Suppressor macrophage treated with lipopolysaccharide for 1 hour (primary cell): ENCODE results near the gene FANCE.

Experiments
- DNase-seq, 3 donors: peaks; one replicate each; pipeline ENCODE4 v3.0.0-alpha.2; 2020 to 2022

Gene FANCE, protein sequence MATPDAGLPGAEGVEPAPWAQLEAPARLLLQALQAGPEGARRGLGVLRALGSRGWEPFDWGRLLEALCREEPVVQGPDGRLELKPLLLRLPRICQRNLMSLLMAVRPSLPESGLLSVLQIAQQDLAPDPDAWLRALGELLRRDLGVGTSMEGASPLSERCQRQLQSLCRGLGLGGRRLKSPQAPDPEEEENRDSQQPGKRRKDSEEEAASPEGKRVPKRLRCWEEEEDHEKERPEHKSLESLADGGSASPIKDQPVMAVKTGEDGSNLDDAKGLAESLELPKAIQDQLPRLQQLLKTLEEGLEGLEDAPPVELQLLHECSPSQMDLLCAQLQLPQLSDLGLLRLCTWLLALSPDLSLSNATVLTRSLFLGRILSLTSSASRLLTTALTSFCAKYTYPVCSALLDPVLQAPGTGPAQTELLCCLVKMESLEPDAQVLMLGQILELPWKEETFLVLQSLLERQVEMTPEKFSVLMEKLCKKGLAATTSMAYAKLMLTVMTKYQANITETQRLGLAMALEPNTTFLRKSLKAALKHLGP

DNA sequence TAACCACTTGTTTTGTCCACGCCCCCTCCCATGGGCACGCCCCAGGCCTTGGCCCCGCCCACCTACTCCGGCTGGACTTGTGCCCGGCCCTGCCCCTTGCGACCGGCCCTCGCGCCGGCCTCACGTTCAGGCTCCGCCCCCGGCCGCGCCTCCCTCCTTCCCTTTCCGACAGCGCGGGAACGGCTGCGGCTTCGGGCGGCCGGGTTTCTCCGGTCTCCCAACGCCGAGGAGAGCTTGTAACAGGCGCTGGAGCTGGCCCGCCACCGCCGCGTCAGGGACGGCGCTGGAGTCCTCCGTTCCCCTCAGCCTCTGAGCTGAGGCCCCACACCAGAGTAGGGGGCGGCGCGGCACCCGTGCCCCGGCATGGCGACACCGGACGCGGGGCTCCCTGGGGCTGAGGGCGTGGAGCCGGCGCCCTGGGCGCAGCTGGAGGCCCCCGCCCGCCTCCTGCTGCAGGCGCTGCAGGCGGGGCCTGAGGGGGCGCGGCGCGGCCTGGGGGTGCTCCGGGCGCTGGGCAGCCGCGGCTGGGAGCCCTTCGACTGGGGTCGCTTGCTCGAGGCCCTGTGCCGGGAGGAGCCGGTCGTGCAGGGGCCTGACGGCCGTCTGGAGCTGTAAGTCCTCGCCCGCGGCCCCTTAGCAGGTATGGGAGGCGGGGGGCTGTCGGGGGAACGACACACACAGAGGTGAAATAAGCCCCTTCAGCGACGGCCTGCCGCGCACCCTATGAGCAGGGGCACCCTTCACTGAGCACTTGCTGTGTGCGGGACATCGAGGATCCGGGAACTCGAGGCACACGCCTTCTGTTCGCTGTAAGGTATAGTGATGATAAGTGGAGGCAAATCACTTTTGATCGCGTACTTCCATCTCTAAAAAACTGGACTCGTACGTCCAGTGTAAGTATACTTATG is at the start of gene FANCE:
TSS of gene FANCE (plus strand) at position 156 of the 908 bp plus-strand sequence. CDS start at position 364, 208 bp downstream.
- DNase-seq: peak; percentile 95 to 99 (median 98)

DNA sequence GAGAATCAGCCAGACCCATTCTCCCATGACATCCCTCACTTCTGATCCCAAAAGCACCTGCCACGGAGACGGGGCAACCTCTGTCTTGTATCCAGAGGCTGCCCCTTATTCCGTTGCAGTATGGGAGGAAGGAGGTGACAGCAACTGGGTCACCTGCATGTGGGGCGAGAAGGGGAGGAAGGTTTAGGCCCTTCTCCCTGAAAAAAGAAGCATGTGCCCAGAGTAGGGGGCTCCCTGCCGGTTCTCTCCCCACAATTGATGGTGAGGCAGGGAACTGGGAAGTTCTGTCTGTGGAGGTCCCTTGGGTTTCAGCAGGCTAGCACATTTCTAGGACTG is 49.3 kb upstream of the FANCE start:
- no peak for DNase-seq

DNA sequence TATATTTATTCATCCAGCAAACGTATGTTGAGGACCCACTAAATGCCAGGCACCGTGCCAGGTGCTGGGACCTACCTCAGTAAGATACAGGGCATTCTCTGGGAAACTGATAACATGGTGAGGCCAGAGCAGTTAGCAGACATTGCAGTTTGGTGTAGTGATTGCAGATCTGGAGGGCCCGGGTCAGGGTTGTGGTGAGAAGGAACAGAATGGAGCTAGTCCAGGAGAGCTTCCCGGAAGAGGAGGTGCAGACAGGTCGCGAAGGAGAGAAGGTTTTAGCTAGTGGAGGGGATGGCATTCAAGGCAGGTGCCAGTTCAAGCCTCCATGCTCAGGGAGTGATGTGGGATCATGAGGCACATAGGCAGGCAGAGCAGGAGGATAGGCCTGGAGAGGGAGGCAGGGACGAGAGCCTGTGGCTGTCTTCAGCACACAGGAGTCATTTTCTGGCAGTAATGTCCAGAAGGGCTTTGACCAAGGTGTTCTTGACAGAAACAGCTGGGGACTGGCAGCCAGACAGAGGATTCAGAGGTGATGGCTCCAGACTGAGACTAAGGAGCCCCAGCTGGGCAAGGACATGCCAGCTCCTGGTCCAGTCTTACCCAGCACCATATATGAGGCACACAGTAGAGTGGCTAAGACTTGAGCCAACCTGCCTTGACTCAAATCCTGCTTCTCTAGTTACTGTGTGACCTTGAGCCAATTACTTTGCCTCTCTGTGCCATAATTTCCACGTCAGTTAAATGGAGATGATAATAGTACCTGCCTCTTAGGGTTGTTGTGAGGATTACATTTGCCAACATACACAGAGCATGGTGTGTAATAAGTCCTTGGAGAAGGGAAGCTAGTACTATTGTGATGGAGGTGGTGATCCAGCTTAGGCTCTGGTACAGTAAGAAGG is 48.3 kb upstream of the FANCE start:
- DNase-seq: no peak

DNA sequence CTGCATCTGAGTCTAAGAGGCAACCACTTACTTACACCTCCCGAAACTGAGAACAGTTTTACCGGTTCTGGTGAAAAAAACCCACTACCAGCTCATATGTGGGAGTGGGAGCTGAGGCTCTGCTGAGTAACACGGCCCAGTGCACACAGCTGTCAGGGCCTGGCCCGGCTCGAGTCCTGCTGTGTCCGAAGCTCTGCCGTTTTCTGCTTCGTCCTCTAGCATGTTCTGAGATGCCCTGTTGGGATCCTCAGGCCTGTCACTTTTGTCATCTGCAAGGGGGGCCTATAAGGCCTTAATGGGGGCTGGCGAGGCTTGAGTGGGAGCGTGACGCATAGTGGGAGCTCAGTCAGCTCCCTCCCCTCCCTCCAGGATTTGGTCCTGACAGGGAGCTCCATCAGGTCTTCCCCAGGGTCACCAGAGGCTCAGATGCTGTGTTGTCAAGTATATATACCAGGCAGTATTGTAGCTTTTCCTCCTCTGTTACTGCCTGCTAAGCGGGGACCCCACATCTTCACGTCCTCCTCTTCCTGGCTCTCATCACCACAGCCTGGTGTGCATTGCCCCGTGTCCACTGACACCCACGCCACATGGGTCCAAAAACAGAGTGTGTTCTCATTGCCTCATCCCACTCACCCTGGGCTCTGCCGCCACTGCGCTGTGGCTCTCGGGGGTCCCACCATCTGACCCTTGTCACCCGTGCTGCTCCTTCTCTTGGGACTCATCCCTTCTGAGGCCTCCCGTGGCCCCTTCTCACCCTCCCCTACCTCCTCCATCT is 45.2 kb upstream of the FANCE start:
- no peak for DNase-seq

DNA sequence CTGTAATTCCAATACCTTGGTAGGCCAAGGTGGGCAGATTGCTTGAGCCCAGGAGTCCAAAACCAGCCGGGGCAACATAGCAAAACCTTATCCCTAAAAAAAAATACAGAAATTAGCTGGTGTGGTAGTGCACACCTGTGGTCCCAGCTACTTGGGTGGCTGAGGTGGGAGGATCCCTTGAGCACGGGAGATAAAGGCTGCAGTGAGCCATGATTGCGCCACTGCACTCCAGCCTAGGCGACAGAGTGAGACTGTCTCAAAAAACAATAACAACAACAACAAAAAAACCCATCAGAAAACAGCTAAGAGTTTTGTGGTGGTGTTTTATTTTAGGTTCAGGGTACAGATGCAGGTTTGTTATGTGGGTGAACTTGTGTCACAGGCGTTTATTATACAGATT is 42.9 kb upstream of the FANCE start:
- no peak for DNase-seq

DNA sequence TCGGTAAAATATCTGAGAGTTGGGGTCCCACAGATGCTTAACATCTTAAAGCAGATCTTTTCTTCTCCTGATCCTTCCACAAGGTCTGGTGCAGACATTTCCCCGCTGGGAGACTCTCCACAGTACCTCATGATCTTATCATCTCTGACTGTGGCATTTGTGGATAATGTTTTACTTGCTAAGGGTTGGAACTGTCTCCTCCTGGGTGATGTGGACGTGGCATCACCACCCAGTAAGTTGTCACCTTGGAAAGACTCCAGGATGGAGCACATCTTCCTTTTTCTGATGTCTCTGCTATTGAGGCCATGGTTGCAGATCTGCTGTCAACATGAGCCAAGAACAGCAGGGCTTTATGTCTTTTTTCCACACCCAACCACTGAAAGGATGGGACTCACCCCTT is 42.0 kb upstream of the FANCE start:
- DNase-seq: no peak

DNA sequence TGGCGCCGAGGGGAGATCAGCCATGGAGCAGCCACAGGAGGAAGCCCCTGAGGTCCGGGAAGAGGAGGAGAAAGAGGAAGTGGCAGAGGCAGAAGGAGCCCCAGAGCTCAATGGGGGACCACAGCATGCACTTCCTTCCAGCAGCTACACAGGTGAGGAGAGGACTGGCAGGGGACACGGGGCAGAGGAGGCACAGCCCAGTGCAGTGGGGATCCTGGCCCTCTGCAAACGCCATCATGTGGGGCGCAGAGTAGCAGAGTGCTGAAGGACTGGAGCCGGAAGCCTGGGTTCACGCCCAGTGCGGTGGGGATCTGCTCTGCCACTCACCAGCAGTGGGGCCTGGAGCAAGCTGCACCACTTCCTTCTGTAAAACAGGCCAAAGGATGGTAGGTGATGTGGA is 41.1 kb upstream of the FANCE start:
- no peak for DNase-seq

DNA sequence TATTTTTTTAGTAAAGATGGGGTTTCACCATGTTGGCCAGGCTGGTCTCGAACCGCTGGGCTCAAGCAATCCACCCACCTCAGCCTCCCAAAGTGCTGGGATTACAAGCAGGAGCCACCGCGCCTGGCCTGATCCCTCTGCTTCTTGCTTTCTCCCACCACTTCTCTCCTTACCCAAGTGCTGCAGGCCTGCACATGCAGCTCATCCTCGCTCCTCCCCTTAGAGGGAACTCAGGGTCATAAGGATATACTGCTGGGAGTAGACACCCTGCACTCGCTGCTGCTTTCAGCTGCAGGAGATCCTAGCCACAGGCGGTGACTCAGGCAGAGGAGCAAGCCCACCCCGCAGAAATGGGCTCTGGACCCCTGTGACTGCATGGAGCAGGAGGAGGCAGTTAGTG is 40.0 kb upstream of the FANCE start:
- no peak for DNase-seq

DNA sequence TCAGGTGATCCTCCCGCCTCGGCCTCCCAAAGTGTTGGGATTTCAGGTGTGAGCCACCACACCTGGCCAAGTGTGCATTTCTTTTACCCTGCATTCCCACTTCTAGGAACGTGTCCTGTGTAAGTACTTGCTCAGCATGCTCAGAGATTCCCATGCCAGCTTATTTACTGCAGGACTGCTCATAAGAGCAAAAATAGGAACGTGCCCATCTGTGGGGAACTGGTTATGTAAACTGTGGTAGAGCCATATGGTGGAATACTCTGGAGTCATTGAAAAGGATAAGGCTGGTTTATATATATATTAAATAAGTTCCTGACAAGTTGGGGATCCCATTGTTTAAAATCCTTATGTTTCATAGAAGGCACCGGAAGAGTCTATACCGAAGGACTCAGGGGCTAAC is 38.2 kb upstream of the FANCE start:
- no peak for DNase-seq

DNA sequence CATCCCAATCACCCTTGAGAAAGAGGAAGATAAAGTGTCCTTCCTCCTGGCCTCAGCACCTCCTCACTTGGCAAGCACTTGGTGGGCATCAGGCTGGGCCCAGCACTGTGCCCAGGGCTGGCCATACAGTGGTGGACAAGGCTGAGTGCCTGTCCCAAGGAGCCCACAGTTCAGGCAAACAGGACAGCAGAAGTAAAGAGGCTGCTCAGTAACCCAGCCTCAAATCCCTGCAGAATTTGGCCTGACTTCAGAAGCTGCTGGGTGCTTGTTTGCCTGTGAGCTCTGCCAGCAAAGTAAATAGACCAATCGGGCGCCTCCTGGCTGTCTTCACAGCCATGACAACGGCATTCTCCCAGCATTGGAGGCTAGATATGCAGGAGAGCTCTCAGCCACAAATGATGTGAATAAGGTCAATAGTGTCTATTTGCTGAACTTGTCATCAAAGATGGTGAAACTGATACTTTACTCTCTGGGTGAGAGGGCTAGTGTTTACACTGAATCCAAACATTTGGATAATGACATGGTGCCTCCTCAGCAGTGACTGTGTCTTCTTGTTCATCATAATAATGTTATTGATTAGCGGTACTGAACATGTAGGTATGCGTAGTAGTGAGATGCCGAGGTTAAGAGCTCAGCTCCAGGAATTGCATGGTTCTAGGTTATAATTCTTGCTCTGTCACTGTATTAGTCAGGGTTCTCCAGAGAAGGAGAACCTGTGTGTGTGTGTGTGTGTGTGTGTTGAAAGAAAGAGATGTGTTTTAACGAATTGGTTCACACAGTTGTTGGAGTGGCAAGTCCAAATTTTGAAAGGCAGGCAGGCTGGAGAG is 36.9 kb upstream of the FANCE start:
- peak in 2 of 3 donors; percentile 22 to 25 for DNase-seq

DNA sequence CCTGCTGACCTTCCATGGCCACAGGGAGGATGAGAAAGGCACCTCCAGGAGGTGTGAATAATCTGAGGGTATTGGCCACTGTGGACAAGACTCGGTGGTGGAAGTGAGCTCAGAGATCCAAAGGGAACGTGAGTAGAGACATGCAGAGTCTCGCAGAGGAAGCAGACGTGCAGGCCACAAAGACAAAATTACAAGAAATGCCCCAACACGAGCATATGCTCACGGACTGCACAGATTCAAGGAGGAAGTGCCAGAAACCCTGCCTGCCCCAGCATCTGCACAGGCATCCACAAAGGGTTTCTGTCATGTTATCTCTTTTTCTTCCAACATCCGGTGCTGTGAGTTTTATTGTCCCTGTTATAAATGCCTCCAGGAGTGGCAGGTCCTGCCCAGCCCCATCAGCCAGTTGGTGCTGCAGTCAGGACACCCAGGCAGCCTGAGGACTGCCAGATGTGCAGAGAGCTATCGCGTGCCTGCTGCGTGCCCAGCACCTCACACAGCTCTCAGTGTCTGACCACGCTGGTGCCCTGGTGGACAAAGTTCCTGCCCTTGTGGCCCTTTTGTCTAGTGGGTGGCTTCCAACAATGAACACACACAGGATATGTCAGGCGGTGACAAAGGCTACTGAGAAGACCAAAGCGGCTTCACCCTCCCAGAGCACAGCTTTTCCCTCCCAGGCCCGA is 34.0 kb upstream of the FANCE start:
- DNase-seq: peak; percentile 40 to 48 (median 43)

DNA sequence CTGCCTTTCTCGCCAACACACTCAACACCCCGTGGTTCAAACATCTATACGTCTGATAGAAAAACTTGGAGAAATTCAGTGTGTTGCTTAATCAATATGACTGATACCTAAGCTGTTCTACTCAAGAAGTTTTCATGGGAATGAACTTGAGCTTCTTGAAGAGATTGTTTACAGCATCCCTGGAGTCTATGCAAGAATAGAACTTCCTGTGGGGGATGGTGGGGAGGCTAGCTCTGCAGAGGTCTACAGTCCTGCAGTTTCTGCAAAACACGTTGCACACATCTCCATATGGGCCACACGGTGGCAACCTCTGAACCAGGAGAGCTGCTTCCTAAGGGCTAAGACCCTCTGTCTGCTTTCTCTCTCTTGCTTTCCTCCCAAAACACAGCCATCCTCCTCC is 32.7 kb upstream of the FANCE start:
- no peak for DNase-seq

DNA sequence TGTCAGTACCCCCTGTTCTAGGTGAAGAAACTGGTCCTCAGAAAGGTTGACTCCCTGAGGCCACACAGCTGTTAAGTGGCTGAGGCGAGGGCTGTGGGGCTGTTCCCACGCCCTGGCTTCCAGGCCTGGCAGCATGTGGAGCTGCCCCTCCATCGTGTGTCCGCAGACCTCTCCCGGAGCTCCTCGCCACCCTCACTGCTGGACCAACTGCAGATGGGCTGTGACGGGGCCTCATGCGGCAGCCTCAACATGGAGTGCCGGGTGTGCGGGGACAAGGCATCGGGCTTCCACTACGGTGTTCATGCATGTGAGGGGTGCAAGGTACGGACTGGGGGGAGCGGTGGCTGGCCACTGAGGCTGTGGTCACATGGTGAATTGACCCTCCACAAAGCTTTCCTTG is 32.2 kb upstream of the FANCE start:
- no peak for DNase-seq

DNA sequence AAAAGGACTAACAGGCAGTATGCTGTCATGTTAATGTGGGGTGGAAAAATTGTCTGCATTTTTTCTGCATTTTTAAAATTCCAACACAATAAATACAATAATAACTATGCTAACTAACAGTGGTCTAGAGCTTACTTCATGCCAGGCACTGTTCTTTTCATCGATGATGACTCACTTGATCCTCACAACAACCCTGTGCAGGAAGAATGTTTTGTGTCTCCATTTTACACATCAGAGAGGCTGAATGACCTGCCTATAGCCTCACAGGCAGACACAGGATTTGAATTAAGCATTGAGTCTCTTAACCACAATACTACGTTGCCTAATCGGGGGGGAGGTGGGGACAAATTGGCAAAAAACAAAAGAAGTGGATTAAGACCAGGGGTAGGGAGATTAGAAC is 26.9 kb upstream of the FANCE start:
- DNase-seq: no peak

DNA sequence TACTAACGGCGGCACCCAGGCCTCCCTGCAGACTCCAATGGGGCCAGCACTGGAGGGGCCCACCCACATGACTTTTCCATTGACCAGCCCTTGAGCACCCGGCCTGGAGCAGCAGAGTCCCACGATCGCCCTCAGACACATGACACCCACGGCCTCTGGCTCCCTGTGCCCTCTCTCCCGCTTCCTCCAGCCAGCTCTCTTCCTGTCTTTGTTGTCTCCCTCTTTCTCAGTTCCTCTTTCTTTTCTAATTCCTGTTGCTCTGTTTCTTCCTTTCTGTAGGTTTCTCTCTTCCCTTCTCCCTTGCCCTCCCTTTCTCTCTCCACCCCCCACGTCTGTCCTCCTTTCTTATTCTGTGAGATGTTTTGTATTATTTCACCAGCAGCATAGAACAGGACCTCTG is 26.1 kb upstream of the FANCE start:
- peak; percentile 41 to 57 (median 54) for DNase-seq

DNA sequence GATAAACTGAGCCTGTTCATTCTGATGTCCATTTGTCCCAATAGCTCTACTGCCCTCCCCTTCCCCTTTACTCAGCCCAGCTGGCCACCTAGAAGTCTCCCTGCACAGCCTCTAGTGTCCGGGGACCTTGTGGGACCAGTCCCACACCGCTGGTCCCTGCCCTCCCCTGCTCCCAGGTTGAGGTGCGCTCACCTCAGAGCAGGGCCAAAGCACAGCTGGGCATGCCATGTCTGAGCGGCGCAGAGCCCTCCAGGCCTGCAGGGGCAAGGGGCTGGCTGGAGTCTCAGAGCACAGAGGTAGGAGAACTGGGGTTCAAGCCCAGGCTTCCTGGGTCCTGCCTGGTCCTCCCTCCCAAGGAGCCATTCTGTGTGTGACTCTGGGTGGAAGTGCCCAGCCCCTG is 24.7 kb upstream of the FANCE start:
- no peak for DNase-seq

DNA sequence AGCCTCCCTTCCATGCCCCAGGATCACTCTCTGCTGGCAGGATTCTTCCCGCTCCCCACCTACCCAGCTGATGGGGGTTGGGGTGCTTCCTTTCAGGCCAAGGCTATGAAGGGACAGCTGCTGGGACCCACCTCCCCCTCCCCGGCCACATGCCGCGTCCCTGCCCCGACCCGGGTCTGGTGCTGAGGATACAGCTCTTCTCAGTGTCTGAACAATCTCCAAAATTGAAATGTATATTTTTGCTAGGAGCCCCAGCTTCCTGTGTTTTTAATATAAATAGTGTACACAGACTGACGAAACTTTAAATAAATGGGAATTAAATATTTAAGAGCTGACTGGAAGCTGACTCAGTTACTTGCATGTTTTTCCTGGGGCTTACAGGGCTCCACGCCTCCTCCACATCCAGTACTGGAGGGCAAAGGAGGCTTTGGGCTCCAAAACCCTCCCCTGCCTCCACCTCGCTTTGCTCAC is 24.3 kb upstream of the FANCE start:
- DNase-seq: no peak

DNA sequence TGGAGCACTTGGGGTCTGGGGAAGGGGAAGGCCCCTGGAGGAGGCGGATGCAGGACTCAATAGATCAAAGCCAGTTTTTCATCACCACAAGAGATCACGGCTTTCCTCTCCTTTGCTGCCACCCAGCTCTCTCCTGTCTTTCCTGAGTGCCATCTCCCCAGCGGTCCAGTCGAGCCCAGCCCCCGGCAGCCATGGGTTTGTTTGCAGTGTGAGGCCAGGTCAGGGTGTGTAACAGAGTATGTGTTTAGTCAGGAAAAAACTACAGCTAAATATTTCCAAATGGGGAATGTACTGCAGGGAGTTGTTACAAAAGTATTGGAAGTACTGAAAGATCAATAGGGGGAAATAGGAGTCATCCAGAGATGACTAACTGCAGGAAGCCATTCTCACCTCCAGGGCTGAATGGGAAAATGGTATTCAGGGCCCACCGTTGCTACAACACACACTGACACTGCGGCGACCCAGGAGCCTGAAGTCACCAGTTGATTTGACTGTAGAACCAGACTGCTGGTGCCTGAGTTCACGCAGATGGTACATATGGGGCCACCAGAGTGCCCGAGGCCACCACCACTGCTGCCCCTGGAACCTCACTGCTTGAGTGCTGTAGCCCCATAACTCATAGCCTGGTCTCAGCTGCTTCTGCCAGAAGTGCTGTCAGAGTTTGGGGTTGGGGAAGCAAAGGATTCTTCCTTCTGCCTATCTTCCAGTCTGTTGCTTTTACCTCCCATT is 23.6 kb upstream of the FANCE start:
- DNase-seq: no peak

DNA sequence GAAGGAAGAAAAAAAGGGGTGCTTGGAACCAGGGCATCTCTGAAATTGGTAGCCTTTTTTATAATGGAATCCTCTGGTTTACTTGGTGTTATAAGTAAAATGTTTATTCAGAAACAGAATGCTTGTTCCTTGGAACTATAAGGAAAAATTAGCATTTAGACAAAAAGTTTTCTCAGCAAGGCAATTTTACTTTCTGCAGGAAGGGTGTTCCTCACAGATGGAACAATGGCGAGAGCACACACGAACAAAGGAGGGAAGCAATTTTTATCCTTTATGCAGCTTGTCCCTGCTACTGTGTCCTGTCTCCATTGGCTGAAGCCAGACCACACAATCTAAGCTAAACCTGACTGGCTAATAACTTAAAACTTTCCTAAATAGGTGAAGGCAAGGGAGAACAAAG is 22.7 kb upstream of the FANCE start:
- no peak for DNase-seq

DNA sequence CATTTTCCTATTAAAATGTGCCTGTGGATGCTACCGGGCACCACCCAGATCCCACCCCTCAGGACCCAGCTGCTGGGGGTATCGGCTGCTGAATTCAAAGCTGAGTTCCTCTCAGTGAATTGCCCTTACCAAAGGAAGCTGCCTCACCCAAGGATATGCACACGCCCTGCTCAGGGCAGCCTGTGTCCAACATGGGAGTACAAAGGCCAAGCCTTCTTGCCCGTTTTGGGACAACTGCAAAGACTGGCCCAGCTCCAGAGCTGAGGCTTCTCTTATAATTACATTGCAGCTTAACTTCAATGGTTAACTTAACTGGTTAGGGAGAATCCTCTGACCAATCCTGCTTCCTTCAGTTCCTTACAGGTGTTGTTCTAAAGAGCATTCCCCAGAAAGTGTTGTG is 19.8 kb upstream of the FANCE start:
- DNase-seq: no peak
